GM19395 (cell line): ENCODE measurements around the gene TMED10.
"Not testable (repeated sequence)": the region's sequence is repeated elsewhere in the genome, so short reads cannot be mapped to it uniquely, and the experiment has no call there.

Source experiments
- ATAC-seq: cut with Tn5 transposase; IDR thresholded peaks from one replicate; pipeline ENCODE4 v1.9.1; 2021; ENCODE audit warnings: mild to moderate bottlenecking, moderate library complexity; ENCODE audit not compliant: unreplicated experiment

Gene TMED10

GRCh38 chr14:75162631-75163030 lies 13.8 kb downstream of the TMED10 start:
- no peak for ATAC-seq

GRCh38 chr14:75158843-75159614 lies 17.4 kb downstream of the TMED10 start:
- ATAC-seq = no peak

DNA sequence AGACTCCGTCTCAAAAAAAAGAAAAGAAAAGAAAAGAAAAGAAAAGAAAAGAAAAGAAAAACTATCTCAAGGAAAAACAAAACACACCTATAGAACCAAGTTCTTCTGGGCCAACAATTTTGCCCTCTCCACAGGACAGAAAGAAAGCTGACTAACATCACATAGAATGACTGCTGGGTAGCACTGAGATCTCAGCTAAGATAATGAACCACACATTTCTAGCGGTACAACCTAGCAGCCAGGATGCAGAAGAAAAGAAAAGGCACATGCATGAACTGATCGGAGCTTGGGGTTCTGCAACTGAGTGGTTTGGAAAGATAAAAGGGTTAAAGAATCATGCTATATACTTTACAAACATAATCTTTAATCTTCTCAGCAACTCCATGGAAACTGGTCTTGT lies 19.5 kb downstream of the TMED10 start:
- no peak for ATAC-seq

- no peak for ATAC-seq
Observed at GRCh38 chr14:75156111-75156510, 20.3 kb downstream of the TMED10 start.

GRCh38 chr14:75155169-75155568 lies 21.2 kb downstream of the TMED10 start:
- ATAC-seq = no peak

GRCh38 chr14:75153295-75153694 lies 23.1 kb downstream of the TMED10 start:
- ATAC-seq = no peak

DNA sequence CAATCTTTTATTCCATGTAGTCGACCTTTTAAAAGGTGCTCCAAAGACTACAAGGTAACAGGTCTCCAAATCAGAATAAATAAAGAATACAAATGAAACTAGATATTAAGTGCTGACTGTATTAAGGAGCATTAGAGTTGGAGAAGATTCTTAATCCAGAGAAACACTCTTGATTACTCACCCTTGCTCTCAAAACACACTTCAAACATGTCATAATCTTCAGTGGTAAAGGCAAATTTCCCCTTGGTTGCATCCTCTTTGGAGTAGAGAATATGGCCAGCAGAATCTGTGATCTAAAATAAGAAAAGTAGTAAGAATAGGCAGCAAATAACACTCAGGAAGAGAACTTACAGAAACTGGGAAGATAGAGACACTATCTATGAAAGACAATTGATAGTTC lies 24.6 kb downstream of the TMED10 start:
- no peak for ATAC-seq

GRCh38 chr14:75150637-75151036 lies 25.8 kb downstream of the TMED10 start:
- ATAC-seq = not testable (repeated sequence)

GRCh38 chr14:75150150-75150549 lies 26.3 kb downstream of the TMED10 start:
- no peak for ATAC-seq

DNA sequence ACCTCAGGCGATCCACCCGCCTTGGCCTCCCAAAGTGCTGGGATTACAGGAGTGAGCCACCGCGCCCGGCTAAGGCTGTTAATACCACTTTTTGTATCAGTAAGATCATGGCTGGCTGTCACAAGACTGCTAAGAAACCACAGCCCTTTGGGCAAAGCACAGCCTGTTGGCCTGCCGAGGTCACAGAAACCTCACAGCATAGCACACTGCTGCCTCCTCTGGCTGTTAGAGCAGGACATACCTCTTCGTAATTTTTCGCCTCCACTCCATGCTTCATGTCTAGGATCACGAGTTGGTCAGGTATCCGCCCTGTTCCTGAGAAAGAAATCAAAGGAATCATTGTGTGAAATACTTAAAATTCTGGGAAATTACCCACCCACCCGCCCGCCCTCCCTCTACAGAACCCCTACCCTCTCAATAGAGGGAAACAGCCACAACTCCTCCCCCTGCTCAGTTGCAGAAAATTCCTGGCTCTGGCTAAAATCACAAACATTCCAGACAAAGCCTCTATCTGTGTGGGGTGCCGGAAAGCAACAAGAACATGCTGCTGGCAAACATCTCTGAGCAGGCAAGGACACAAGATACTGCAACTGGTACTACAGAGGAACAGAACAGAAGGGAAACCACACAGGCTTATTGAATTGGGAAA lies 28.9 kb downstream of the TMED10 start:
- no peak for ATAC-seq

DNA sequence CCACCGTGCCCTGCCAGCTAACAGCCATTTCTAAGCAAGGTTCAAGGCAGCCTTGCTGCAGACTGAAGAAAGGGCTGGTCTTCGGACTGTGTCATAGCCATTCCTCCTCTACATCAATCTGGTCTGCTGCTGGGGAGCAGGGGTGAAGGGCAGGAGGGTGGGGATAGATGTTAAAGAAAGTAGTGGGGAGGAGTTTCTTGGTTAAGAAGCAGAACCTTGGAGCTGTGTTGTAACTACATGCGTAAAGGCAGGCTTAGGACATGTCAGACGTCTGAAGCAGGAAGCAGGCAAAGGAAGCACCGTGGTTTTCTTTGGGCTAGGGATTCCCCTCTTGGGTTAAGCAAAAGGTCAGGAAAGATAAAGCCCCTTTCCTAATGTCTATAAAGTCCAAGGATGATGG lies 31.5 kb downstream of the TMED10 start:
- no peak for ATAC-seq

GRCh38 chr14:75143761-75144527 lies 32.5 kb downstream of the TMED10 start:
- ATAC-seq = no peak

DNA sequence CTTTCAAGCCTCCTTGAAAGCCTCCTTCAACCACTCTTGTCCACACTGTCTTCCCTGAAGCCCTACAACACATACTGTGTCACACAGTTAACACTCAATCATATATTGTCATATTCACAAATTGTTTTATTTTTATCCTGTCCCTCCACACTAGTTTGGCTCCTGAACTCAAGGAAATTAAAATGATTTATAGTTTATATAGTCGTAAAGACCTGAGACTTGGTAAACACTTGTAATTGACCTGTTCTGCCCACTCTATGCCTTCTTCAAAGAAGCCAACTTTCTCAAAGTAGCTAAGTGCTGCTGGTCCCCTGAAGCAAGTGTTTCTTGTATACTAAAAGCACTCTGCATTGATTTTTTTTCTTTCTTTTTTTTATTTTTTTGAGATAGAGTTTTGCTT lies 33.9 kb downstream of the TMED10 start:
- no peak for ATAC-seq

- ATAC-seq = no peak
Observed at GRCh38 chr14:75141967-75142366, 34.4 kb downstream of the TMED10 start.

GRCh38 chr14:75141062-75141461 lies 35.4 kb downstream of the TMED10 start:
- no peak for ATAC-seq

- no peak for ATAC-seq
Observed at GRCh38 chr14:75140620-75141019, 35.8 kb downstream of the TMED10 start.

DNA sequence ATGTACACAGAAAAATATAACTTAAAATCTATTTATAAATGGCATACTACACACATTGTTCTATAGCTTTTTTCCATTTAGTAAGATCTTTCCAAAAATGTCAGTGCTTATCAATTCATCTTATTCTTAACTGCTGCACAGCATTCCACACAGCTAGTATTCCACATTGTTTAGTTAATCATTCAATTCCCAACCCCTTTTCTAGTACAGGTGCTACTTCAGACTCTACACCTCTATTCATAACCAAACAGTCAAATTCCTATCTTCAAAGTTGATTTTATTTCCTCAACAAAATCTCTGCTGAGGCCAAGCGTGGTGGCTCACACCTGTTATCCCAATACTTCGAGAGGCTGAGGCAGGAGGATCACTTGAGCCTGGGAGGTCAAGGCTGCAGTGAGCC lies 37.2 kb downstream of the TMED10 start:
- no peak for ATAC-seq

DNA sequence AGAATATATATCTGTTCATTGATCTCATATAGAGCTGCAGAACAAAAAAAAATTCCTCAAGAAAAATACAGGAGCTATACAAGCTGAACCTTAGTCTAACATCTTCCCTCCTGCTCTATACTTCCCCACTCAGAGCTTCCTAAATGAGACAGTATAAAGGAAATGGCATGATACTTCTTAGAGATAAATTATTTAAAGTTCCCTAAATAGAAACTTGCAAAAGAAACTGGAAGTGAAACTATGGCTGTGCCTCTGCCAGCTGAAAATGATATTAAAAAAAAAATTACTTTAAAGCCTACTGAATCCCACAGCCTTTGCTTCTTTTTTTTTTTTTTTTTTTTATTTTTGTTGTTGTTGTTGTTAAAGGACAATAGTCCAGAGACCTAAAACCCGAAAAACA lies 37.9 kb downstream of the TMED10 start:
- no peak for ATAC-seq

DNA sequence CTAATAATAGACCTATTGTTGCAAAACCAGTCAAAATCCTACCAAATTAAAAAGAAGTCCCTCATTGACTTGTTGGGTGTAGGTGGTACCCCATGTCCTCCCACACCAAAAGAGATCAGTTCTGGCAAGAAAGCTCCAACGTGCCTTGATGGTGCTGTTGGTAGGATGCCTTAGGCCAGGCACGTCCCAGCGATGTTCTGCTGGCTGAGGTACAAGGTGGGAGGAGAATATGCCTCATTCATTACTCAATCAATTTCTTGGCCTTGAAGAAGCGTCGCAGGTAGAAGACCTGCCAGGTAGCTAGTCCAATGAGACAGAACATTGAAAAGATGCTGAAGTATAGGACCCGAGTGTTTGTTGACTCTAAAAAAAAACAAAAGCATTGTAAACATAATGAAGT lies 41.8 kb downstream of the TMED10 start:
- no peak for ATAC-seq

DNA sequence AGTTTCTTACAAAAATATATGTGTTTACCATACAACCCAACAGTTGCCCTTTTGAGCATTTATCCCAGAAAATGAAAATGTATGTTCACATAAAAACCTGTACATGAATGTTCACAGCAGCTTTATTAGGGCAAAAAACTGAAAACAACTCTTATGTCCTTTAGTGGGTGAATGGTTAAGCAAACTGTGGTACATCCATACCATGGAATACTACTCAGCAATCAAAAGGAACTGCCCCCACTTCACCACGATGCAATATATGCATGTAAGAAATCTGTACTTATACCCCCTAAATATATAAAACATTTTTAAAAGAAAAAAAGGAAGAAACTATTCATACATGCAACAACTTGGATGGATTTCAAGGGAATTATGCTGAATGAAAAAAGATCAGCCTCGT lies 42.8 kb downstream of the TMED10 start:
- no peak for ATAC-seq

- ATAC-seq = no peak
Observed at GRCh38 chr14:75132382-75133086, 43.9 kb downstream of the TMED10 start.
